ENCODE data around the gene BLOC1S4. TPM values are rescaled to one million over a fixed set of nuclear protein-coding genes. Genes with fewer than 3 reads are reported as not detected.

The BLOC1S4 gene
- polyA plus RNA-seq, 1 of the 3 experiments (the other 2 are of a cell fraction) = 22.1 TPM

DNA sequence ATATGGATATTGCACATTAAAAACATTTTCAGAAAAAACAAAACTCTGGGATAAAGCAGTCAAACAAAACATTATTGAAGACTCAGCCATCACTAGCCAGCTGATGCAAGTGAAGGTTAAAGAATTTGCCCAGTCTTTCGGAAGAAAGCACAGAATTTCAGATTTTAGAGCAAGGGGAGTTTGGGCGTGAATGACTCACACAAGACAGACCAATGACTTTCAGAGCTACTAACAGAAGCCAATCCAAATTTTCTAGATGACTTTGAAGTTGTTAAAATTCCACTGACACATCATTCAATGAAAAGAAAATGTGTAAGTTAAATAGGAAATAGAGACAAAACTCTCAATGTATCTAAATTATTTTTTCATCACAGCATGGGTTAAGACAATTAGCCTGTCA is 10.3 kb upstream of the BLOC1S4 start:
- no peak overlapping the region for H3K4me3 ChIP-seq (ENCODE audit: low read depth in 2 of 2, low read length in 1 of 2)
- peaks cover 13 to 24% of the 10 kb centered on the region in 2 experiments for H3K4me1 ChIP-seq (ENCODE audit: control insufficient read depth in 1 of 2, insufficient read depth in 2 of 2, low read depth in 1 of 2, low read length in 1 of 2)
- H3K36me3 ChIP-seq (replicated peaks in 1 of 2; ENCODE audit: control insufficient read depth in 1 of 2, insufficient read depth in 2 of 2, low read length in 1 of 2) = peaks cover 22 to 25% of the 10 kb centered on the region in 2 experiments
- CTCF ChIA-PET = interaction anchor here (2.0 kb wide), 1 partner anchor 14 kb away, joined by 6 read pairs; no protein-coding TSS in a partner anchor
- H3K4me2 ChIP-seq = no peak overlapping the region
- H4K20me1 ChIP-seq (ENCODE audit: insufficient read depth) = no peaks in the 10 kb centered on the region; the same call in 1 of the 2 replicates
- no peak overlapping the region for H3K27ac ChIP-seq (ENCODE audit: low read depth in 2 of 2, low read length in 1 of 2)
- peaks cover 75% of the 10 kb centered on the region for H3K79me2 ChIP-seq (ENCODE audit: insufficient read depth)
- POLR2A ChIA-PET = interaction anchor here (1.6 kb wide), 1 partner anchor 65 kb away, joined by 5 read pairs; the partner anchor contains the start of gene MRFAP1
- H3K9ac ChIP-seq = no peak overlapping the region
- peaks cover 6% of the 10 kb centered on the region for H3F3A ChIP-seq (replicated peaks; ENCODE audit: insufficient read depth)
- H3K9me2 ChIP-seq = no peaks in the 10 kb centered on the region
- DNase-seq = no peak
- TF ChIP-seq SIN3A (IDR thresholded peaks at IDR 0.05; ENCODE audit: borderline replicate concordance, low read depth, low read length) (no peak), JUND (IDR thresholded peaks at IDR 0.05) (no peak), RXRA (IDR thresholded peaks at IDR 0.05; ENCODE audit: borderline replicate concordance, low read depth) (no peak), MXI1 (IDR thresholded peaks at IDR 0.05; ENCODE audit: low read depth, low read length) (no peak), RFX5 (IDR thresholded peaks at IDR 0.05; ENCODE audit: low read length) (no peak), CHD2 (IDR thresholded peaks at IDR 0.05; ENCODE audit: low read length, partially characterized antibody) (no peak), FOXM1 (IDR thresholded peaks at IDR 0.05; ENCODE audit: low read depth) (no peak), ELF1 (IDR thresholded peaks at IDR 0.05) (no peak), TCF12 (IDR thresholded peaks at IDR 0.05) (no peak), FOXJ3 (CRISPR knock-in tag; IDR thresholded peaks at IDR 0.05) (no peak), NFIC (IDR thresholded peaks at IDR 0.05; ENCODE audit: borderline replicate concordance) (no peak), MEF2A (IDR thresholded peaks at IDR 0.05; ENCODE audit: borderline replicate concordance, low read depth) (no peak), GATA2 (CRISPR knock-in tag; IDR thresholded peaks at IDR 0.05) (no peak), RAD21 (IDR thresholded peaks at IDR 0.05; ENCODE audit: low read length) (no peak)
- TF ChIP-seq, protein P1, sequence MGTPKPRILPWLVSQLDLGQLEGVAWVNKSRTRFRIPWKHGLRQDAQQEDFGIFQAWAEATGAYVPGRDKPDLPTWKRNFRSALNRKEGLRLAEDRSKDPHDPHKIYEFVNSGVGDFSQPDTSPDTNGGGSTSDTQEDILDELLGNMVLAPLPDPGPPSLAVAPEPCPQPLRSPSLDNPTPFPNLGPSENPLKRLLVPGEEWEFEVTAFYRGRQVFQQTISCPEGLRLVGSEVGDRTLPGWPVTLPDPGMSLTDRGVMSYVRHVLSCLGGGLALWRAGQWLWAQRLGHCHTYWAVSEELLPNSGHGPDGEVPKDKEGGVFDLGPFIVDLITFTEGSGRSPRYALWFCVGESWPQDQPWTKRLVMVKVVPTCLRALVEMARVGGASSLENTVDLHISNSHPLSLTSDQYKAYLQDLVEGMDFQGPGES (IDR thresholded peaks at IDR 0.05; ENCODE audit: low read depth, low read length) = no peak
- TF ChIP-seq, protein P2, sequence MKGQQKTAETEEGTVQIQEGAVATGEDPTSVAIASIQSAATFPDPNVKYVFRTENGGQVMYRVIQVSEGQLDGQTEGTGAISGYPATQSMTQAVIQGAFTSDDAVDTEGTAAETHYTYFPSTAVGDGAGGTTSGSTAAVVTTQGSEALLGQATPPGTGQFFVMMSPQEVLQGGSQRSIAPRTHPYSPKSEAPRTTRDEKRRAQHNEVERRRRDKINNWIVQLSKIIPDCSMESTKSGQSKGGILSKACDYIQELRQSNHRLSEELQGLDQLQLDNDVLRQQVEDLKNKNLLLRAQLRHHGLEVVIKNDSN (IDR thresholded peaks at IDR 0.05; ENCODE audit: borderline replicate concordance, low read depth) = no peak
- TF ChIP-seq, protein P3, sequence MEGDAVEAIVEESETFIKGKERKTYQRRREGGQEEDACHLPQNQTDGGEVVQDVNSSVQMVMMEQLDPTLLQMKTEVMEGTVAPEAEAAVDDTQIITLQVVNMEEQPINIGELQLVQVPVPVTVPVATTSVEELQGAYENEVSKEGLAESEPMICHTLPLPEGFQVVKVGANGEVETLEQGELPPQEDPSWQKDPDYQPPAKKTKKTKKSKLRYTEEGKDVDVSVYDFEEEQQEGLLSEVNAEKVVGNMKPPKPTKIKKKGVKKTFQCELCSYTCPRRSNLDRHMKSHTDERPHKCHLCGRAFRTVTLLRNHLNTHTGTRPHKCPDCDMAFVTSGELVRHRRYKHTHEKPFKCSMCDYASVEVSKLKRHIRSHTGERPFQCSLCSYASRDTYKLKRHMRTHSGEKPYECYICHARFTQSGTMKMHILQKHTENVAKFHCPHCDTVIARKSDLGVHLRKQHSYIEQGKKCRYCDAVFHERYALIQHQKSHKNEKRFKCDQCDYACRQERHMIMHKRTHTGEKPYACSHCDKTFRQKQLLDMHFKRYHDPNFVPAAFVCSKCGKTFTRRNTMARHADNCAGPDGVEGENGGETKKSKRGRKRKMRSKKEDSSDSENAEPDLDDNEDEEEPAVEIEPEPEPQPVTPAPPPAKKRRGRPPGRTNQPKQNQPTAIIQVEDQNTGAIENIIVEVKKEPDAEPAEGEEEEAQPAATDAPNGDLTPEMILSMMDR (IDR thresholded peaks at IDR 0.05) = no peak
- TF ChIP-seq, protein P4, sequence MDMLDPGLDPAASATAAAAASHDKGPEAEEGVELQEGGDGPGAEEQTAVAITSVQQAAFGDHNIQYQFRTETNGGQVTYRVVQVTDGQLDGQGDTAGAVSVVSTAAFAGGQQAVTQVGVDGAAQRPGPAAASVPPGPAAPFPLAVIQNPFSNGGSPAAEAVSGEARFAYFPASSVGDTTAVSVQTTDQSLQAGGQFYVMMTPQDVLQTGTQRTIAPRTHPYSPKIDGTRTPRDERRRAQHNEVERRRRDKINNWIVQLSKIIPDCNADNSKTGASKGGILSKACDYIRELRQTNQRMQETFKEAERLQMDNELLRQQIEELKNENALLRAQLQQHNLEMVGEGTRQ (IDR thresholded peaks at IDR 0.05; ENCODE audit: borderline replicate concordance, low read depth, low read length) = no peak
- TF ChIP-seq, protein P5, sequence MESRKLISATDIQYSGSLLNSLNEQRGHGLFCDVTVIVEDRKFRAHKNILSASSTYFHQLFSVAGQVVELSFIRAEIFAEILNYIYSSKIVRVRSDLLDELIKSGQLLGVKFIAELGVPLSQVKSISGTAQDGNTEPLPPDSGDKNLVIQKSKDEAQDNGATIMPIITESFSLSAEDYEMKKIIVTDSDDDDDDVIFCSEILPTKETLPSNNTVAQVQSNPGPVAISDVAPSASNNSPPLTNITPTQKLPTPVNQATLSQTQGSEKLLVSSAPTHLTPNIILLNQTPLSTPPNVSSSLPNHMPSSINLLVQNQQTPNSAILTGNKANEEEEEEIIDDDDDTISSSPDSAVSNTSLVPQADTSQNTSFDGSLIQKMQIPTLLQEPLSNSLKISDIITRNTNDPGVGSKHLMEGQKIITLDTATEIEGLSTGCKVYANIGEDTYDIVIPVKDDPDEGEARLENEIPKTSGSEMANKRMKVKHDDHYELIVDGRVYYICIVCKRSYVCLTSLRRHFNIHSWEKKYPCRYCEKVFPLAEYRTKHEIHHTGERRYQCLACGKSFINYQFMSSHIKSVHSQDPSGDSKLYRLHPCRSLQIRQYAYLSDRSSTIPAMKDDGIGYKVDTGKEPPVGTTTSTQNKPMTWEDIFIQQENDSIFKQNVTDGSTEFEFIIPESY (IDR thresholded peaks at IDR 0.05; ENCODE audit: borderline replicate concordance, low read depth) = no peak
- no peaks in the 10 kb centered on the region for H3K27me3 ChIP-seq (ENCODE audit: insufficient read depth)
- no peaks in the 10 kb centered on the region for H3K9me3 ChIP-seq
- no peak overlapping the region for H2AFZ ChIP-seq (ENCODE audit: low read depth)
- 98% methylated on average over 2 of the region's 2 CpGs for WGBS (ENCODE audit: low lambda C conversion rate)
